Activated T-helper 1 cell treated with anti-CD3 and anti-CD28 coated beads, Interleukin-12 subunit alpha, Interleukin-12 subunit beta, Interleukin-2, Interleukin-4 antibody, amounts not matched to agents 30 ng/mL and 10 ng/mL and 1 ng/mL, durations not matched to agents 14 hours and 24 hours and 36 hours (primary cell): ENCODE results near the gene SLC35E1. TPM values are rescaled to one million over a fixed set of nuclear protein-coding genes. Genes with fewer than 3 reads are reported as not detected.

ENCODE experiments used
- DNase-seq: peaks from one replicate; pipeline ENCODE4 v3.0.0; 2021; ENCODE audit warnings: low spot score
- H3K27ac Mint-ChIP-seq: one replicate; pipeline ENCODE4 v1.8.0; 2021; ENCODE audit warnings: mild to moderate bottlenecking, mixed read lengths
- H3K27me3 Mint-ChIP-seq: one replicate; pipeline ENCODE4 v1.8.0; 2022; ENCODE audit warnings: mild to moderate bottlenecking, moderate library complexity, mixed read lengths; ENCODE audit not compliant: insufficient read depth
- H3K36me3 Mint-ChIP-seq: one replicate; pipeline ENCODE4 v1.8.0; 2021; ENCODE audit warnings: low read depth, mixed read lengths
- H3K4me1 Mint-ChIP-seq: one replicate; pipeline ENCODE4 v1.8.0; 2021; ENCODE audit warnings: low read depth, mixed read lengths
- H3K4me3 Mint-ChIP-seq: one replicate; pipeline ENCODE4 v1.8.0; 2021; ENCODE audit warnings: mild to moderate bottlenecking, moderate library complexity, mixed read lengths
- H3K9me3 Mint-ChIP-seq: one replicate; pipeline ENCODE4 v1.8.0; 2021; ENCODE audit warnings: mixed read lengths
- intact Hi-C: fragments of 100-400 bp; cut with micrococcal nuclease; formaldehyde crosslinking; loops from one replicate; pipeline ENCODE4 v1.15.1; 2024
- total RNA-seq: library from RNA; stranded (reverse); gene quantifications from 2 replicates; pipeline ENCODE4 v1.2.3, GENCODE V29; 2022

The SLC35E1 gene
- 60.4 and 61.7 TPM in 2 replicates for total RNA-seq

DNA sequence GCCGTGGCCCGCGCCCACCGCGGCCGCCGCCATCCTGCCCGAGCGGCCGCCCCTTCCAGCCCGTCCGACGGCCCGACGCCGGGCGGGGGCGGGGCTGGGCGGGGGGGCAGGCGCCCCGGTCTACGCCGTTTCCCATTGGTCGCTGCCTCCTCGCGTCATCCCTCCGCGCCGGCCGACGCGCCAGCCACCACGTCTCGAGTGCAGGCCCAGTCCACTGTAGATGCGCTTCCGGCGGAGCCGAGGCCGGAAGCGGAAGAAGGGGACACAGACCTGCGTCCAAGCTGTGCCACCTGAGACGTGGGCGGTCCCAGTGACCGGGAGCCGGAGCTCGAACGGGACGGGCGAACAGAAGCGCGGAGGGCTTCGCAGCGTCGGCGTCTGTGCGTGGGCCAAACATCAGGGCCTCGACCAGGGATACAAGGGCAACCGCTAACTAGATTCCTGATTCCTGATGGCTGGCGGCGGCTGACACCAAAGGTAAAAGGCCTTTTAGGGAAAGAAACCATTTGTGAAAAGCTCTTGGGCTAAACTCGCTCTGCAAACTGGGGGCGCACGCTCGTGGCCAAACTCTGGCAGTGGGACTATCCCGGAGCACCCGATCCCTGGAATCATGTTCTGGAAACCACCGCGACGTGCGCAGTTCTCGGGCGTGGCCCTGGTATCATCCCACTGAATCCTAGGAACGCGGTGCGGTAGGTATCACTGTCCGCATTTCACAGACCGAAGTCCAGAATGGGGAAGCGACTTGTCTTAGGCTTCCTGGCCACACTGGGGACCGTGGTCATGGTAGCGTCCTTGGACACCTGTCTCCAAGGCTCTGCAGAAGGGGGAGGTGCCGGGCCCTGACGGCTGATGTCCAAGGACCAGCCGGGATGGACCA, at the start of gene SLC35E1:
Gene SLC35E1, minus strand, starts transcription at position 84 of the 880 bp plus-strand sequence. Its CDS starts 51 bp downstream, at position 33.
- Mint-ChIP-seq H3K9me3 (no peaks in the 10 kb centered on the region), H3K27me3 (no peaks in the 10 kb centered on the region), H3K4me1 (peaks cover 58% of the 10 kb centered on the region), H3K36me3 (peaks cover 38% of the 10 kb centered on the region), H3K27ac (peak within 1 kb of the TSS; percentile 97), H3K4me3 (peak within 1 kb of the TSS; percentile 98)
- peak; percentile 91 for DNase-seq
- intact Hi-C loops = loop anchor here (1.0 to 5.0 kb wide), 8 partner anchors 12 to 695 kb away; partner anchors contain the start of genes BABAM1, C19orf44, CALR3 and CHERP

- Mint-ChIP-seq H3K4me3 (no peak overlapping the region), H3K9me3 (no peaks in the 10 kb centered on the region), H3K27ac (no peak overlapping the region), H3K36me3 (peaks cover 11% of the 10 kb centered on the region), H3K27me3 (no peaks in the 10 kb centered on the region), H3K4me1 (peaks cover 58% of the 10 kb centered on the region)
- DNase-seq = no peak
- intact Hi-C loops = no loop called here
These were observed 49.1 kb upstream of the SLC35E1 start for GRCh38 chr19:16621165-16621800.

- Mint-ChIP-seq H3K27ac (no peak overlapping the region), H3K9me3 (no peaks in the 10 kb centered on the region), H3K27me3 (no peaks in the 10 kb centered on the region), H3K36me3 (peaks cover 7% of the 10 kb centered on the region), H3K4me1 (peaks cover 58% of the 10 kb centered on the region), H3K4me3 (no peak overlapping the region)
- no peak for DNase-seq
- intact Hi-C loops = no loop called here
These were observed 48.4 kb upstream of the SLC35E1 start for GRCh38 chr19:16620584-16620983.

DNA sequence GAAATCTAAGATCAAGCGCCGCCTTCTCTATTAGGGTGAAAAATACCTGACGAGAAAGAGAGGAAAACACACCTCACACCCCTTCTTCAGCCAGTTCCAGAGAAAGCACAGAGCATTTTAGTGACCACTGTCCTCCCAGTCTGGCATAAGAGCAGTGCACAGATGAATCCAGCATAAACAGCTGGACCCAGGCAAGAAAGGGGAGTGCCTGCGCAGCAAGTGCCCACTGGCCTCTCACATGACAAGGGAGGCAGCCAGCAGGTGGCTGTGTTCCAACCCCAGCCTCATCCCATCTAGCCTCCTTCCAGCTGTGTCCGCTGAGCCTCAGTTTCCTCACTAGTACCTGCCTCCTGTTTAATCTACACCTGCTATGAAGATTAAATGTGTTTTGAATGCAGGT, 47.8 kb upstream of the SLC35E1 start:
- Mint-ChIP-seq H3K9me3 (no peaks in the 10 kb centered on the region), H3K27me3 (no peaks in the 10 kb centered on the region), H3K4me3 (no peak overlapping the region), H3K36me3 (peaks cover 3% of the 10 kb centered on the region), H3K4me1 (peaks cover 58% of the 10 kb centered on the region), H3K27ac (no peak overlapping the region)
- intact Hi-C loops = no loop called here
- no peak for DNase-seq

GRCh38 chr19:16619457-16619856, 47.2 kb upstream of the SLC35E1 start:
- no peak overlapping the region for H3K27ac Mint-ChIP-seq
- intact Hi-C loops = no loop called here
- DNase-seq = no peak
- H3K4me1 Mint-ChIP-seq = peaks cover 58% of the 10 kb centered on the region
- no peaks in the 10 kb centered on the region for H3K27me3 Mint-ChIP-seq
- H3K36me3 Mint-ChIP-seq = peaks cover 3% of the 10 kb centered on the region
- no peak overlapping the region for H3K4me3 Mint-ChIP-seq
- H3K9me3 Mint-ChIP-seq = no peaks in the 10 kb centered on the region

DNA sequence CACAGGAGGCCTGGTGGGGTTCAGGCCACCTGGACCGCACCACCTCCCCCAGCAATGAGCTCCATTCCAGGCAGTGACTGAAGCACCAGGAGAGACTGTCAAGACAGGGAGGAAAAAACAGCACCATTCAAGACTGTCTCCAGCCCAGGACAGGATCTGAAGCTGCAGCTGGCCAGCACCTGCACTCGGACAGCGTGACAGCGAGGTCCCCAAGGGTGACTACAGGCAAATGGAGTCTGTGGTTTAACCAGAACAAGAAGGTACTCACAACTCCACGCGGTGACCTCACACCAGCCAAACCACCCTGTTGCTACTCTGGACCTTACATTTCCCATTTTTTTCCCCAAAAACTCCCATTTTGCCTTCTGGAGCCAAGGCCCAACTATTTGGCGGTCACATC, 46.0 kb upstream of the SLC35E1 start:
- Mint-ChIP-seq H3K27ac (no peak overlapping the region), H3K4me1 (peaks cover 58% of the 10 kb centered on the region), H3K4me3 (no peak overlapping the region), H3K27me3 (no peaks in the 10 kb centered on the region), H3K9me3 (no peaks in the 10 kb centered on the region), H3K36me3 (no peaks in the 10 kb centered on the region)
- no peak for DNase-seq
- intact Hi-C loops = no loop called here

GRCh38 chr19:16615808-16616207, 43.6 kb upstream of the SLC35E1 start:
- H3K4me3 Mint-ChIP-seq = no peak overlapping the region

GRCh38 chr19:16614941-16615340, 42.7 kb upstream of the SLC35E1 start:
- intact Hi-C loops = no loop called here
- H3K27ac Mint-ChIP-seq = peak overlapping the region; percentile 74
- peaks cover 62% of the 10 kb centered on the region for H3K4me1 Mint-ChIP-seq
- no peak for DNase-seq
- H3K36me3 Mint-ChIP-seq = peaks cover 2% of the 10 kb centered on the region
- H3K27me3 Mint-ChIP-seq = no peaks in the 10 kb centered on the region
- H3K4me3 Mint-ChIP-seq = peak overlapping the region; percentile 45
- H3K9me3 Mint-ChIP-seq = no peaks in the 10 kb centered on the region

More at GRCh38 chr19:16615808-16616207, 43.6 kb upstream of the SLC35E1 start:
- no peaks in the 10 kb centered on the region for H3K9me3 Mint-ChIP-seq
- peaks cover 63% of the 10 kb centered on the region for H3K4me1 Mint-ChIP-seq
- H3K27me3 Mint-ChIP-seq = no peaks in the 10 kb centered on the region
- H3K27ac Mint-ChIP-seq = no peak overlapping the region
- DNase-seq = no peak
- H3K36me3 Mint-ChIP-seq = no peaks in the 10 kb centered on the region
- intact Hi-C loops = no loop called here

- Mint-ChIP-seq H3K27me3 (no peaks in the 10 kb centered on the region), H3K36me3 (peaks cover 2% of the 10 kb centered on the region), H3K4me1 (peaks cover 63% of the 10 kb centered on the region), H3K4me3 (no peak overlapping the region), H3K9me3 (no peaks in the 10 kb centered on the region), H3K27ac (no peak overlapping the region)
- no peak for DNase-seq
- intact Hi-C loops = no loop called here
These were observed 41.6 kb upstream of the SLC35E1 start for GRCh38 chr19:16613841-16614240.

GRCh38 chr19:16612636-16613035, 40.4 kb upstream of the SLC35E1 start:
- H3K36me3 Mint-ChIP-seq = peaks cover 2% of the 10 kb centered on the region
- H3K4me3 Mint-ChIP-seq = no peak overlapping the region
- H3K9me3 Mint-ChIP-seq = no peaks in the 10 kb centered on the region
- intact Hi-C loops = no loop called here
- H3K27ac Mint-ChIP-seq = no peak overlapping the region
- no peaks in the 10 kb centered on the region for H3K27me3 Mint-ChIP-seq
- DNase-seq = no peak
- H3K4me1 Mint-ChIP-seq = peaks cover 72% of the 10 kb centered on the region

GRCh38 chr19:16611121-16611520, 38.9 kb upstream of the SLC35E1 start:
- H3K4me3 Mint-ChIP-seq = no peak overlapping the region
- intact Hi-C loops = no loop called here
- no peak for DNase-seq
- H3K27me3 Mint-ChIP-seq = no peaks in the 10 kb centered on the region
- no peaks in the 10 kb centered on the region for H3K9me3 Mint-ChIP-seq
- H3K36me3 Mint-ChIP-seq = peaks cover 2% of the 10 kb centered on the region
- H3K4me1 Mint-ChIP-seq = peaks cover 62% of the 10 kb centered on the region
- no peak overlapping the region for H3K27ac Mint-ChIP-seq

- peaks cover 2% of the 10 kb centered on the region for H3K36me3 Mint-ChIP-seq
- no peak overlapping the region for H3K27ac Mint-ChIP-seq
- peaks cover 60% of the 10 kb centered on the region for H3K4me1 Mint-ChIP-seq
- no peak overlapping the region for H3K4me3 Mint-ChIP-seq
- intact Hi-C loops = loop anchor here (2.0 kb wide), 1 partner anchor 19 kb away; the partner anchor contains the start of gene MED26
- H3K27me3 Mint-ChIP-seq = no peaks in the 10 kb centered on the region
- no peaks in the 10 kb centered on the region for H3K9me3 Mint-ChIP-seq
- DNase-seq = no peak
These were observed 37.4 kb upstream of the SLC35E1 start for GRCh38 chr19:16609511-16610200.
